CD4-positive, alpha-beta T cell treated with Interferon alpha-2 for 1 hour (primary cell): ENCODE measurements around the gene SLC24A3.

Source experiments
- DNase-seq, 2 donors: peaks; one replicate each; pipeline ENCODE4 v3.0.0-alpha.2; 2020 to 2022

Gene SLC24A3

DNA sequence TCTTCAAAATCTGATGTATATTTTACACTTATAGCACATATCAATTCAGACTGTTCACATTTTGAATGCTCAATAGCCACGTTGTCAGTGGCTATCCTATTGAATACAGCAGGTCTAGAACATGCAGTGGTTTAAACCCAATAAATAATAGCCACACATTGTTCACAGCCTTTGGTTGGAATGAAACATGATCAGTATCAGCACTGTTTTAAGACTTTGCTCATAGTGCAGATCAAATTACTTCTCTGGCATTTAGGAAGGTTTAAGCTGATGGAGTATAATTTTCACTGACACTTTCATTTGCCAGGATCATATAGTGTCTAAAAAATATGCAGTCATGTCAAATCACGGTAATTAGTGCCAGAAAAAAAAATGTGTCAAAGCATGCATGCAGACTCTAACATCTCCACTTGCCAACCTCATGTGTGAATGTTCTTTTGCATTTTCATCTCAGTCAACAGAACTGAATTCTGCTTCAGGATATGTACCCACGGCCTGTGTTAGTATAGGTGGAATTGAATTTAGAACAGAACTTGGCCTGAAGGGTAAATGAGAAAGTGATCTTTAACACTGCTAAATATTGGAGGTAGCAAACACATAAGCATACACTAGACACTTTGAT lies 184.1 kb downstream of the SLC24A3 start:
- DNase-seq, result no peak

DNA sequence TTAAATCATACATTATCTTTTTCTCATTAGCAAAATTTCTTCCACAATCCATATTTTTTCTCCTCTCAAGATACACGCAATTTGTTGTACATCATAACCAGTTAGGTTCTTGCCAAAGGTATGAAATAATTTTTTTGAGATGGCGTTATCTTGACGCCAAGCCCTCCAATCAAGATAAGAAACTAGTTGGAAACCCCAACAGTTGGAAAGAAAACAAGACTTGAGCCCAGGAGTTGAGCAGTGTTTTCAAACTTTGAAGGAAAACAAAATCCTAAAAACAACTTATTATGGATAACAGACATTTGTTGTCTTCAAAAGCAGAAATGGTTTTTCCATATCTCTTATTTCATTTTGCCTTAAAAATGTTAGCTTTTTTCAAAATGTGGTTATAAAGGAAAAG lies 184.8 kb downstream of the SLC24A3 start:
- no peak for DNase-seq

DNA sequence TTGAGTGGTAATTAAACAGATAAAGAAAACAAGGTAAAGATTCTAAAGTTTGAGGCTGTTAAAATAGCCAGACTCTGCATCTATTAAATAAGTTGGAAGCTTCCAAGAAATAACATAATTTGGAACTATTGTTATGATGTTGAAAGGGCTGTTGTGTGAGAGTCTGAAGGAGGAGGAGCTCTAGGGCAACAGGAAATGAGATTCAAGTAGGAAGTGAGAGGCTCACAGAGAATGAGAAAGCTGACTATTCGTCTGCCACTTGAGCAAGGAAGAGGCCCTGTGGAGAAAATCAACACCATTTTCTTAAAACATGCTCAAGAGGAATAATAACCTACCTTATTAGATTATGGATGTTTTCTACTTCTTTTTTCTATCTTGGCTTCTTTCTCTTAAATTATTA lies 185.2 kb downstream of the SLC24A3 start:
- no peak for DNase-seq

DNA sequence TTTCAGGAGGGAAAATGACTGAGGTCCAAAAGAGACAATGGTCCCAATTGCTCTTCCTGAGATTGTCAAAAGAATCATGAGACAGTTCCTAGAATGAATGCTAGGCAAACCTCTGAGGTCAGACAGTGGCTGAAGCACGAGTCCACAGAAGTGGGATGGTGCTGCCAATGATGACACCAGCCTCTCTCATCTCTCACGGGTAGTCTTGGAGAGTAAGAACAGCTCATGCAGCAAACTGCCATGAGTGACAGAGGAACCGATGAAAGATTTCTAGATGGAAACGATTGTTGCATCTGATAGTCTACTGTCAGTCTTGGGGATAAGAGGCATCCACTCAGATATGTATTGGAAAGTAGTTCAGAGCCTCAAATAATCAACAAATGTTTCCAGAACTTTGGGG lies 188.7 kb downstream of the SLC24A3 start:
- DNase-seq, result no peak

DNA sequence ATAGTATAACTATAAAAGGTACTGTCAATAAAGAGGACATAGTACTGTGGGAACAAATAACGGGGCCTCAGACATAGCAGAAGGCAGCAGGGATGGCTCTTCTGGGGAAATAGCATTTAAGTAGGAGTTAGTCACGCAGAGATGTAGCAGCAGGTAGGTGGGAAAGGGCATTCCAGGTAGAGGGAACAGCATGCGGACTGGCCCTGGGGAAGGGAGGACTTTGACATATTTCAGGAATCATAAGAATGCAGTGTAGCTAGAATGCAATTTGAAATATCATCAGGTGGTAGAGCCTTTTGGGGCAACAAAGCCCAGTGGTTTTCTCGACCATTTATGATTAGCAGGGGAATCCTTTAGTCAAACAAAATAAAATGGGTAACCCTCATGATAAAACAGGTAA lies 191.1 kb downstream of the SLC24A3 start:
- no peak for DNase-seq

DNA sequence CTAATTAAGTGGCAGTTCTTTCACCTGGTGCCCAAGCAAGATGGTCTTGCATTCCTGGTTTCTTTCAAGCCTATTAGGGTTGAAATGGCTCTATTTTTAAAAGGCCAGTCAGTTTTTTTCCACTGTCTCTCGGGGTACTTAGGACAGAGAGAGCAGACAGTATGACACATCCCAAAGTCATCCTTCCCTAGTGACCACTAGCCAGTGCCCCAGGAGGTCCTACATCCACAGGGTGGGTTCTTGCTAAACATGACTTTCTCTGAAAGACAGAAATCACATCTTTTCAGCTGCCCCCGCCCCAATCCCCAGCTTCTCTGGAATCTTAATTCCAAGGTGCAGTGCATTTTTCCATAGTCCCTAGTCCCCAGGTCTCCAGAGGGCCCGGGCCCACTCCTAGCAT lies 192.4 kb downstream of the SLC24A3 start:
- DNase-seq, result no peak

DNA sequence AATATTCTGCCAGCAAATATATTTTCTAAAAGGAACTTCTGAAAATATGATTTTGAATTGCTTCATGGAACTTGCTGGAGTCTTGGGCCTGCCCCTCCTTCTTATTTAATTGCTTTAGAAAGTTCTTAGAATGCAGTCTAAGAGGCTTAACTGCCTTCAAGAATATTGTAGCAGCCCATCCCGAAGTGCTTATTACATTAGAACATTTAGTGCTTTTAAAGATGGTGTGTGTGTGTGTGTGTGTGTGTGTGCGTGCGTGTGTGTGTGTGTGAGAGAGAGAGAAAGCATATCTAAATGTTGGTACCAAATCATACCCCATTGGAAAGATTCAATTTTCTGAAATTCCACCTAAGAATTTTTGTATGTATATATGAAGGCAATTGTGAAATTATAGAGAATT lies 193.5 kb downstream of the SLC24A3 start:
- DNase-seq, result no peak

DNA sequence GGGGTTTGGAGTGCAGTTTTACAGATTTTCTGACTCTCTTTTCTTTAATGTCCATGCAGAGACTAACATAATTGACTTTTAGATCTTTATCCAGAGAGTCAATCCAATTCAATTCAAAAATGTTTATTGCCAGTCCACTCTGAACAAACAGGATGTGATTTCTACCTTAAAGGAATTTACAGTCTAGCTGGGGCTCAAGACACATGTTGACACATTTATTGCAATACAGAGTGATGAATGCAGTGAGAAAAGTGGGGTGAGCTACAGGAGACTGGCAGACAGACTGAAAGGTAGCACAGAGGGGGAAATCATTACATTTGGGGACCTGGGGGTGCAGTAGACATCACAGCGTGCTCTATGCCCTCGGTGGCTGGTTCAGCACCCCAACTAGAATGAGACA lies 193.9 kb downstream of the SLC24A3 start:
- no peak for DNase-seq

DNA sequence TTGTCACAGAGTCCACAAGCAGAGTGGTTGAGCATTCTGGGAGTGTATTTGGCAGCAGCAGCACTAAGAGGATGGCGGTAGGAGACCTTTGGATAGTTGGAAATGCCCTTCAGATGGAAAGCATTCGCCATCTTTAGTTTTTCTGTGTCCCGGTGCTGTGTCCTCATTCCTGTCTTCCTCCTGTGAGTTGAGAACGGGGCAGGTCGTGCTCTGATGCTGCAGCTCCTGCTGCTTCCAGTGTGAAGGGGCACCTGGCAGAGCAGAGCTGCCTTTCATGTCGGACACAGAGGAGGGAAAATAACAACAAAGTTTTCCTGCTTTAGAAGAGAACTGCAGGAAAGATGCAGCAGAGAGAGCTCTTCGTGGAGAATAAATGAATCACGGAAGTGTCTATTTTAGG lies 194.8 kb downstream of the SLC24A3 start:
- no peak for DNase-seq

DNA sequence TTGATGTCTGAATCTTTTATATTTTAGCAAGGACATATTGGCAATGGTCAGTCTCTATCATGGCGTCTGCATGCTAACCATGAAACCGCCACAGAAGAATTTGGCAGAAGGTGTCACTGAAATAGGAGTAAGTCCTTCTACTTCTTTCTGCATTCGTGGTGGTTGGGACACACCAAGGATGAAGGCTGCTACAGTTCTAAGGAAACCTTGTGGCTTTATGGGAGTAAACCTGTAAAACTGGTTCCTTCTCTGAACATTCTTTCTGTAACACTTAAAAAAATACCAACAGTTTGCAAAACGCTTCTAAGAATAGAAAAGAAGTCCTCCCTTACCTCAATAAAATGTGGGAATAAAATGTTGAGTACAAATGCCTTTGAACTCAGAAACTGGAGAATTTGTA lies 195.3 kb downstream of the SLC24A3 start:
- no peak for DNase-seq

DNA sequence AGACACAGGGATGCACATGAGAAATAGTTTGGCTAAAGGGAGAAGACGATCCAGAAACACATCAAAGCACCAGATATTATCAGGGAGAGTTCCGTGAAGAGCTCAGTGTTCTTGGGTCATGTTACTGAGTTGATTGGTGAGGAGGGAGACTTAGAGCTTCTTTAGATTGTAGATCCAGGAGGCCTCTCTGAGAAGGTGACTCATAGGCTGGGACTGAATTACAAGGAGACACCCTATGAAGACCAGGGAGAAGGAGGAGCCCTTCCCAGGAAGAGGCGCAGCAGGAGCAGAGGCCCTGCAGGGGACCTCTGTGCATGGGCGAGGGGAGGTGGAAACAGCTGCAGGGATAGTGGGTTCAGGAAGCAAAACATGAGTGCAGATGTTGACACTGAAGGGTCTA lies 196.5 kb downstream of the SLC24A3 start:
- DNase-seq, result no peak

DNA sequence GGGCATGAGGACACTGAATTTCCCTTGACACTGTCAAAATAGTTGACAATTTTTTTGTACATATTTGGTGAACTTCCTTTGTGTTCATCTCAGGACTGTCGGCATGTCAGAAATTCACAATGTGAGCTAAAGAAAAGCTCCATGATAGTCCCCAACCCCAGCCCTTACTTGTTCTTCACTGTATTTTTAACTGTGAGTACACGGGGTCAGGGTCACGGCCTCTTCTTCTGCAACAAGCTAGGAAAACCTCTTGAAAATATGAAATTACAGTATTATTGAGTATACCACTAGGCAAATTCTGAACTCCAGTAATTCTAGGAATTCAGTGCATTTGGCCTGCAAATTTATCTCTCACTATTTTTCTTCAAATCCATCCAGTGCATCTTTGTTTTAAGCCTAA lies 199.4 kb downstream of the SLC24A3 start:
- DNase-seq, result no peak

DNA sequence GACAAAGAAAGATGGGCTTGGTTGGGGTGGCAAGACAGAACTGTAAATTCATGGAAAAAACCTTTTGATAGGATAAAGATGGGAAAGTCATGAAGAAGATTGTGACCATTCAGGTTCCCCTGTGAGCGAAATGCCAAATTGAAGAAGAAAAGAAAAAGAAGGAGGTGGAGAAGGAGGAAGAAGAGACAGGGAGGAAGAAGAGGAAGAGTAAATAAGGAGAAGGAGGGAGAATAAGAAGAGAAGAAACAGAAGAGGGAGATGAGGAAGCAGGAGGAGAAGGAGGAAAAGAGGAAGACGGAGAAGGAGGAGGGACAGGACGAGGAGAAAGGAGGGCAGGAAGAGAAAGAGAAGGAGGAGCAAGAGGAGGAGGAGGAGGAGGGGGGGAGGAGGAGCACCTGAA lies 199.8 kb downstream of the SLC24A3 start:
- no peak for DNase-seq

DNA sequence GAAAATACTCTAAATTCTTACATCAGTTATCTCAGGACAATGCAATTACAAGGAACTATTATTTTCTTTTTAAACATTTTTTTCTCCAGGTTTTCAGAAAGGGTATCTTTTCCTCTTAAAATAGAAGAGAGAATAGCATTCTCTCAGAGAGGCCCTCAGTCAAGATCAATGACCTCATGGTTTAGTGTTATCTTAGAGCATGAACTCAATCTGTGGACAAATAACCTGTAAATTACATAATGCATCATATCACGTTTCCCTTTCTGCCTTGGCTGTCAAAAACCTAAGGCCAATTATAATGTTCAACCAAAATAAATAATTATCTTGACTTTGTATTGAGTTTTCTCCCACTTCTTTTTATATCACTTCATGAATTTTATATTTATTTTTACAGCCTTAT lies 202.2 kb downstream of the SLC24A3 start:
- no peak for DNase-seq

DNA sequence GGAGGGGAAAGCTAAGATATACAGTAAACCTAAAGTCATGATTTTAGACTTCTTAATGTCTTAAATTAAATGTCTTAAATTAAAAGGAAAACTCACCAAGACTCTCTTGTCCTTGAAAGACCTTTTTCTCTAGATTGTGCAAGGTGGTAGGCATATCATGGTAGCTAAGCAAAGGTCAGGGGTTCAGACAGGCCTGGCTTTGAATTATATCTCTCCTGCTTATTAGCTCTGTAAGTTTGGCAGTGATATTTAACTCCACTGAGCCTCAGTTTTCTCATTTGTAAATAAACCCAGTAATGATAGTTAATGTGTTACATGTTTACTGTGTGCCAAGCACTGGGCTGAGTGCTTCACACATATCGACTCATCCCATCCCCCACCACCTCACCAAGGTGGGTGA lies 203.3 kb downstream of the SLC24A3 start:
- no peak for DNase-seq

DNA sequence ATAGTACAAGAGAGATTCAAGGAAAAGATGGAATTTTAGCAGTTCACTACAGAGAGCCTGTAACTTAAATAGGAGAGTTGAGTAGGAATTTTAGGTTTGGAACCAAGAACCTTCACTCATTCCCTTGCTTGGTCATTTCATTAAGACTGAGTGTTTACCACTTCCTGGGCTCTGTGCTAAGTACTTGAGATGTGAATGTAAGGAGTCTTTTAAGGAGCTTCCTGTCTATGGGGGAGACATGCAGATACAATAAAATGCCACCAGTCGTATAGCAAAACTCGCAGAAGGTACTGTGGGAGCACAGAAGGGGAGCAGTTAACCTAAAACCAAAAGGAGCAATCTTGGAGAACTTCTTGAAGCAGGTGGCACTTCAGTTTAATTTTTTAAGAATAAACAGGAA lies 204.2 kb downstream of the SLC24A3 start:
- no peak for DNase-seq

DNA sequence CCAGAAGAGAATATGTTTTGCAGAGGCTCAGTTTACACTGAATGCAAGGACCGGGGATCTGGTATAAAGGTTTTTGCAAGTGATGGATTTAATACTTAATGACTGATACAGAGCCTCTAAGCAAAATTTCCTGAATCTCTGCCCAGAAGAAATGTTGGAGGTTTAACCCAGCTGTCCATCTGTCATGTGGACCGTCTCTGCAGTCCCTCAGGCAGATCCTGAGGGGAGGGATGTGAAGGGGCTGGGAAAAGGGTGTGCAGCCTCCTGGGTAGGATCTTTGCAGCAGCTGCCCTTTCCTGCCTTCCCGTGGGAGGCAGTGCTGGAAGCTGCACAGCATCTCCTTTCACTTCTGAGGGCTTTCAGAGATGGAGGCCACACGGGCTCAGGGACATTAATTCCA lies 207.0 kb downstream of the SLC24A3 start:
- no peak for DNase-seq

DNA sequence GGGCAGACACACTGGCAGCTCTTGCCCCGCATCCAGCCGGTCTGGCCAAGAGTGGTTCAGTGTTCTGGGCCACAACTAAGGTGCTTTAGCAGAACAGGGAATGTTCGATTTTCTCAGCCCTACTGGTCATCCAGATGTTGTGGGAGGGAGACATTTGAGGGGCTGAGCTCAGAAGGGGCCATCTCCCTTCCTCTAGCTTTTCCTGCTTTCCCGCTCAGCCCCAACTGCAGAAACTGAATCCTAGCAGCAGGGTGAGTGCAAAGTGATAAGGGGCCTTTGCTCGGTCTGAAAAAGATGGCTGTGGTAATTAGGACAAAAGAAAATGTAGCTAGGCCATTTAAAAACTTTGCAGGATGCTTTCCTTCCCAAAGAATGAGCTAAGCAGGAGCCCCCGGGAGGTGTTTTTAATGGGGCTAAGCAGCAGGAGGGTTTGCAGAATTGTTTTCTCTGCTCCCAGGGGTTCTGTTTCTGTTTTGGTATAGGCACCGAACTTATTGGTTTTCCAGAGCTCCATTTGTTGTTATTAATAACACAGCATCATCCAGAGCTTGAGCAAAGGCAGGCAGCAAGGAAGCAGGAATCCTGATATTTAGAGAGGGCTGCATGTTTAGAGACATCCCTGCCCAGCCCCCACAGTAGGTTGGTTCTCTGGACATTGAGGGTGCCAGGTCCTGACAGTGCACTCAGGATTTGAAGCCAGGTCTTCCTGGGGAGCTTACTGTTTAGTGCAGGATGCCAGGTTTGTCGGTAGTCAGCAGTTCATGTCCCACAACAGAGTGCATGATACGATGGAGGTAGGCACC lies 210.9 kb downstream of the SLC24A3 start:
- no peak for DNase-seq

DNA sequence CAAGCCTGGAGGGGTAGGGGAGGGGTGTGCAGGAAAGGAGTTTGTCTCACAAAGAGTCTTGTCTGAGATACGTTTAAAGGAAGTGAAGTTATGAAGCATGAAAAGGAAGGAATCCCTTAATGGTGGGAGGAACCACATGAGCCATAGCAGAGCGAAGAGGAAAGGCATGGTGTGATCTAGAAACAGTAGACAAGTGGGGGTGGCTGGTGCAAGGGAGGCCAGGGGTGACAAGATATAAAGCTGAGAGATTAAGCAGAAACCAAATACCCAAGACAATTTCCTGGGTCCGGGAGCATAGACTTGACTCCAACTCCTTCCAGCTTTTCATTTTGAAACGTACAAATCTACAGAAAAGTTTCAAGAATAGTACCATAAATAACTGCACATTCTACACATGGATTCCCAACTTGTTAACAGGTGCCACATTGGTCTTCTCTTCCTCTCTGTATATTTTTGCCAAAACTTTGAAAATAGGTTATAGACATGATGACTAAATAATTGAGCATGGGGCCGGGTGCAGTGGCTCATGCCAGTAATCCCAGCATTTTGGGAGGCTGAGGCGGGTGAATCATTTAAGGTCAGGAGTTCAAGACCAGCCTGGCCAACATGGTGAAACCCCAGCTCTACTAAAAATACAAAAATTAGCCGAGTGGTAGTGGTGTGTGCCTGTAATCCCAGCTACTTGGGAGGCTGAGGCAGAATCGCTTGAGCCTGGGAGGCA lies 211.6 kb downstream of the SLC24A3 start:
- no peak for DNase-seq

DNA sequence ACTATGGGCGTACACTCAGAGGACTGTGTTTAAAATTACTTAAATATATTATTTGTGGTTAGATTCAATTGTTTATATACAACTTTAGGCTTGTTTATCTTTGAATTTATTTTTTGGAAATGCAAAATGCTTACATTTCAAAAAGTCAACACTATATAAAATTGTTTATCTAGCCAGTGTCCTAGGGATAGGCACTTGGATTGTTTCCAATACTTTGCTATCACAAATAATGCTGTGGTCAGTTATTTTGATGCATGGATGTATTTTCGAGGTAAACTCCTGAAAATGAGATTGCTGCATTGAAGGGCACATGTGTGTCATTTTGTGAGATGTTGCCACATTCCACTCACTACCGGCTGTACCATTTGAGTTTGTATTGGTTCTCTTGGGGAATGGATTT lies 213.9 kb downstream of the SLC24A3 start:
- no peak for DNase-seq

DNA sequence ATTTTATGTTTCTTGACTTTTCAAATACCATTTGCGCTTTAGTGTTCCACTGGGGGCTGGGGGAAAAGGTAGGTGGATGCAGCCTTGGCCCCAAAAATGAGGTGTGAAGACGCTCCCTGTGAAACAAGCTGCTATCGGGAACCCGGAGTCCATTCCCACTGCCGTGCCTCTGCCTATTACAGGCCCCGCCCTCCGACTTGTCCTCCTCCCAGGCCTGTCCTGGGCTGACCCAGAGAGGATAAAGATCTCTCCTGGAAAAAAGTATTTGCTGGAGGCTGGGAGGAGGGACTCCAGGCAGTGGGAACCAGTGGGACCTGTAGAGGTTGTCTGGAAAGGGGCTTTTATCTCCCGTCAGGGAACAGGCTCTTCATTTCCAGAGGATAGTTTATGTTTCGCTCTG lies 215.0 kb downstream of the SLC24A3 start:
- DNase-seq, result no peak

DNA sequence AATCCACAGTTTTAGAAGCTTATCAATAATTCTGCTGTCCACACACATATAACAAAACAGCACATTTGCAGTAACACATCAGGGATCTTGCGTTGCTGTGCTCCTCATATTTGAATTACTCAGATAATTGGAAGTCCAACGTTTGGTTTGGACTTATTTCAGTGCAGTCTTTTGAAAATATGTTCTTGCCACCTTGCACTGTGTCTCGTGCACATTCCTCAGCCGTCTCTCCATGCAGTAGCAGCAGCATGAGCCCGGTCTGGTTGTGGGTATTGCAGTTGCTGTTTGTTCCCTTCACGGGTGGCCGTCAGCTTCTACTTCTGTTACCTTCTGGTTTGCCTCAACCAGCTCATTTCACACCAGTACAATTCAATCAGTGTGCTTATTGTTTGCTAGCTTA lies 215.5 kb downstream of the SLC24A3 start:
- DNase-seq, result no peak

DNA sequence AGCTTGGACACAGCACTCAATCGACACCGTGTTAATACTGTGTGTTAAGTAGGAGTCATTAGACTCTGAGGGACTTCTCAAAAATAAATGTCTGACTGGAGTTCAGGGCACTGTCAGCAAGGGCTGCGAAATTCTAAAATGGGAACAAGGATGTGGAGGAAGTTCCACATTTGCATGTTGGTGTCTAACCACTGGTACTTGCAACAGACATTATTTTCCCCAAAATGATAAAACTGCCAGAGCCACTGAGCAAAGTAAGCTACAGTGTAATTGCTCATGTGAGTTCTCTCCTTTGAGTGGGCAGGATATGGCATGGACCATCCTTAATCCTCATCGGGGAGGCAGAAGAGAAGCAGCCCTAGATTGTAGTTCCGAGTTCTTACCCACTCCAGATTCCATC lies 215.9 kb downstream of the SLC24A3 start:
- DNase-seq, result no peak

DNA sequence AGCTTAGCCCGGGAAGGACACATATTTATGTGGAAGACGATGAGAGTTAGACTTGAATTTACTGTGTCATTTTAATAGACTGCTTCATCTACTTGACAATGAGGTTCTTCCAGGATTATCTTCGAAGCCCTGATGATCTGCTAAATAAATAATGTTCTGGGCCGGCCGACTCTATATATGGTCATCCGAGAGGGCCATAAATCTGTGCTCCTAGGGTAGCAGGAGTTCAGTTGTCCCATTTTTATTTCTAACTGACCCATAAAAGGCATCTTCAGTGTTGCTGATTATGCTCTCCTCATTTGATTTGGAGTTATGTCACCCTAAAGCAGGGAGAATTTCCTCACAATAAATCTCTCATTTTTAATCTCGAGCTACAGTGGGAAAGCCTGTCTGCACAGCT lies 217.1 kb downstream of the SLC24A3 start:
- DNase-seq, result no peak
